ENCODE data around the gene OR10G6.

DNA sequence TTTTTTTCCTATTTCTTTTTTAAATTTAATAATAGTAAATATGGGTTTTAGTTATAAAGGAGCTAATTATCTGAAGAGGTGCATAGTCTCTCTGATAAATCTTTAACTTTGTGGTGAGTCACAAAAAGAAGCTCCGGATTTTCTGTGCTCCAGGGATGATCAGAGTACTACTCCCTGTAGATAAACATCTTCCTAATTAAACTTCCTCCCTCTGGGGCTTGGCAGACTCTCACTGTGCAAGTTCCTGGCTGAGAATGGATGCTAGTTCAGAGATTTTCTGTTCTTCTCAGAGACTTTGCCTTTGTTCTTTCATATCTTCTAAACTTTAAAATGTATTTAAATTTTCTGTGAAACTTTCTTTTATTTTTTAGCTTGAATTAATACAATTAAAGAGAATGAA is 46.3 kb upstream of the OR10G6 start, which contains the start of gene OR10G7:
- TF ChIP-seq, protein P1, sequence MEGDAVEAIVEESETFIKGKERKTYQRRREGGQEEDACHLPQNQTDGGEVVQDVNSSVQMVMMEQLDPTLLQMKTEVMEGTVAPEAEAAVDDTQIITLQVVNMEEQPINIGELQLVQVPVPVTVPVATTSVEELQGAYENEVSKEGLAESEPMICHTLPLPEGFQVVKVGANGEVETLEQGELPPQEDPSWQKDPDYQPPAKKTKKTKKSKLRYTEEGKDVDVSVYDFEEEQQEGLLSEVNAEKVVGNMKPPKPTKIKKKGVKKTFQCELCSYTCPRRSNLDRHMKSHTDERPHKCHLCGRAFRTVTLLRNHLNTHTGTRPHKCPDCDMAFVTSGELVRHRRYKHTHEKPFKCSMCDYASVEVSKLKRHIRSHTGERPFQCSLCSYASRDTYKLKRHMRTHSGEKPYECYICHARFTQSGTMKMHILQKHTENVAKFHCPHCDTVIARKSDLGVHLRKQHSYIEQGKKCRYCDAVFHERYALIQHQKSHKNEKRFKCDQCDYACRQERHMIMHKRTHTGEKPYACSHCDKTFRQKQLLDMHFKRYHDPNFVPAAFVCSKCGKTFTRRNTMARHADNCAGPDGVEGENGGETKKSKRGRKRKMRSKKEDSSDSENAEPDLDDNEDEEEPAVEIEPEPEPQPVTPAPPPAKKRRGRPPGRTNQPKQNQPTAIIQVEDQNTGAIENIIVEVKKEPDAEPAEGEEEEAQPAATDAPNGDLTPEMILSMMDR (conservative IDR thresholded peaks at IDR 0.05) = no peak
- TF ChIP-seq ZFX (IDR thresholded peaks at IDR 0.05) = no peak

Measured in C4-2B (cell line).